Activated naive CD8-positive, alpha-beta T cell (primary cell): ENCODE measurements around the gene MAGI3.
"Not testable (repeated sequence)": the region's sequence is repeated elsewhere in the genome, so short reads cannot be mapped to it uniquely, and the experiment has no call there.

Source experiments
- H3K27ac Mint-ChIP-seq: one replicate; pipeline ENCODE4 v1.8.0; 2021; ENCODE audit warnings: mixed read lengths
- H3K27me3 Mint-ChIP-seq: one replicate; pipeline ENCODE4 v1.8.0; 2021; ENCODE audit warnings: mixed read lengths
- H3K36me3 Mint-ChIP-seq: one replicate; pipeline ENCODE4 v1.8.0; 2021; ENCODE audit warnings: mixed read lengths
- H3K4me1 Mint-ChIP-seq: one replicate; pipeline ENCODE4 v1.8.0; 2021; ENCODE audit warnings: low read depth, mixed read lengths
- H3K4me3 Mint-ChIP-seq: one replicate; pipeline ENCODE4 v1.8.0; 2021; ENCODE audit warnings: mild to moderate bottlenecking, mixed read lengths
- H3K9me3 Mint-ChIP-seq: one replicate; pipeline ENCODE4 v1.8.0; 2021; ENCODE audit warnings: low read depth, mixed read lengths

MAGI3 gene

DNA sequence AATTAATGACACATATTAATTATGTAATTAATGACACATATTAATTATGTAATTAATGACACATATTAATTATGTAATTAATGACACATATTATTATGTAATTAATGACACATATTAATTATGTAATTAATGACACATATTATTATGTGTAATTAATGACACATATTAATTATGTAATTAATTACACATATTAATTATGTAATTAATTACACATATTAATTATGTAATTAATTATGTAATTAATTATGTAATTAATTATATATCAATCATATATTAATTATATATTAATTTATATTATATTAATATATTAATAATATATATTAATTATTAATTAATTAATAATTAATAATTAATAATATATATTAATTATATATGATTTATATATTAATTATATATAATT lies 25.8 kb downstream of the MAGI3 start:
- H3K27ac Mint-ChIP-seq, H3K4me3 Mint-ChIP-seq, H3K27me3 Mint-ChIP-seq, H3K9me3 Mint-ChIP-seq, H3K4me1 Mint-ChIP-seq, H3K36me3 Mint-ChIP-seq: not testable (repeated sequence)

DNA sequence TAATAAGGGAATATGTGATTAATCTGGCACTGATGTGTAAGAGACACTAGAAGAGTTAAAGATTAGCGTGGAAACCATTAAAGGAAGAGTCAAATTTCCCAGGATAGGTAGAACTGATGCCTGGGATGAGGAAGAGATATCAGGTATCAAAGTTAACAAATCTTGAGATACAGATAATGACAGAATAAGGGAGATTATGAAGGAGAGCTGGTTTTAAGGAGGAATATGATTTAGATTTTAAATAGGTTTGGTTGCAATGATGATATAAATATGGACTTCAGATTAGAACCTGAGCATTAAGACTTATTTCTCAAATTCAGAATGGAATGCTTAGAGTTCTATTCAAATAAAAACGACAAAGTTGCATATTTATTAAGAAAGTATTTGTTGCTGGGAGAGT lies 26.2 kb downstream of the MAGI3 start:
- Mint-ChIP-seq H3K36me3 (no peaks in the 10 kb centered on the region), H3K4me3 (no peak overlapping the region), H3K27ac (no peak overlapping the region), H3K4me1 (no peaks in the 10 kb centered on the region), H3K27me3 (peaks cover 3% of the 10 kb centered on the region), H3K9me3 (no peaks in the 10 kb centered on the region)

DNA sequence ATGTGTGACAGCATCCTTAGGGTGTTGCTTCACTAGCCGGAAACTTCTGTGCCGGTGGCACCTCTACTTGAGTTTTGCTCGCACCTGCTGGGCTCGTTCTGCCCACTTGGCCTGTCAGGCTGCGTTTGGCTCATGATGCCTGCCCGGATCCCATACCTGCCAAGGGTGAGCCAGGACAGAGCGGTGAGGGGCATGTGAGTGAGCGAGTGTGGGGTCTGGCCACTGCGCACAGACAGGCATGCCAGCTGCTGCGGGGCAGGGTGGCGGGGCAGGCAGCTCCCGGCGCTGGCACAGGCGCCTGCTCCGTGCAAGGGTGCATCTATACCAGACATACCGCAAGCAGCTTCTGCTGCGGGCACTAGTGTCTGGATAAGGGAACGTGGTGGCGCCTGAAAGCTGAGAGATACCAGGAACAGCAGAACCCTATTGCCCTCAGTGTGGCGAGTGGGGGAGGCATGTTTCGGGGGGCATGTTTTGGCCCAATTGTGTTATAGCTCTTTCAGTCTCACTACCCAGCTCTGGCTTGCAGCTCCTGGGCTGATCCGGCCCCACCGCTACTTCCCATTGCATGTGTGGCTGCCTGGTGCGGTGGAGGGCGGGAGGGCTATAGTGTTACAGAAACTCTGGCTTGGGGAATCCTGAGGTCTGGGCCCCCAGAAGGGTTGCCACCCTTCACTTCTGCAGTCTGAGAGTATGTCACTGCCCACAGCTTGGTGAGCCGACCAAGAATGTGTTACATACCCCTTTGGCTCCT lies 32.2 kb downstream of the MAGI3 start:
- Mint-ChIP-seq H3K4me1 (no peaks in the 10 kb centered on the region), H3K36me3 (peaks cover 4% of the 10 kb centered on the region), H3K27ac (no peak overlapping the region), H3K27me3 (no peaks in the 10 kb centered on the region), H3K4me3 (no peak overlapping the region), H3K9me3 (peaks cover 5% of the 10 kb centered on the region)

DNA sequence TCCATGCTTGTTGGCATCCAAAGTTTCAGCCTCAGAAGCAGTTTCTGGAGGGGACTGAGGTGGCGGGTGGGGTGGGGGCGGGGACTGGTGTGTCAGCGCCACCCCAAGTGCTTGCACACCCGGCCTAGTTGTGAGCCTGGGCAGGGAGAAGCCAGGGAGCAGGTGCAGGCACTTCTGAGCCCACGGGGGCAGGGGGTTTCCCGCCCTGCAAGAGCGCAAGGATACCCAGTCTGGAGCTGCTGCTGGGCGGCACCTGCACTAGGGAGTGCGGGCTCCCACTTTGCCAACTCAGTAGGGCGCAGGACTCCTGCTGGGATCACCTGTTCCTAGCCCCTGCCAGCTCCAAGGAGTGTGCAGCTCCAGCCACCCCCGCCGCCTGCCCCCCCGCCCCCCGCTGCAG lies 33.5 kb downstream of the MAGI3 start:
- Mint-ChIP-seq H3K27ac (no peak overlapping the region), H3K4me3 (no peak overlapping the region), H3K4me1 (no peaks in the 10 kb centered on the region), H3K36me3 (peaks cover 4% of the 10 kb centered on the region), H3K9me3 (peaks cover 5% of the 10 kb centered on the region), H3K27me3 (no peaks in the 10 kb centered on the region)

DNA sequence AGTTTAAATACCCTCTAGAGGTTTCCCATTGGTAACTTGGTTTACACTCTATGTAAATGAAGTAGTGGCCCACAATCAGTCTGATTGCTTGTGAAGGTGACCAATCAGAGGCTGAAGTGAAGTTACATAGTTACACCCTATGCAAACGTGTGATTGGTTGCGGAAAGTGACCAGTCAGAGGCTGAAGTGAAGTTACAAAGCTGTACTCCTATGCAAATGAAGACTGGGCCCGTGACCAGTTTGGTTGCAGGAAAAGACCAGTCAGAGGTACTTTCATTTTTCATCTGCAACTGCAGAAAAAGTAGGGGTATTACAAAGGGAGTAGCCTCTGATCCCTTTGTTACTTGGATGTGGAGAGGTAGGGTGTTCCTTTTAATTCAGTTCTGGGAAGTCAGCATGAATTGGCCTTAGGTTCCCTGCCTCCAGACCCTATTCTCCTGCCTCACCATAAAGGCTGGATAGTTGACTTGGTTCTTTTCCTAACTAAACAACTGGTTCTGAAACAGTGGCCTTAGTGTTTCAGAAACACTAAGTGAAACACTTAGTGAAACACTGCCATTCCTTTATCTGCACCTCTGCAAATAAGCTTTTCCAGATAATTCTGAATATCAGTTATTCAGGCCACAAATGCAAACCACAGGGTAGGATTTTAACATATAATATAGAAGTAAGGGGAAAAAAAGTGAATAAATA lies 39.3 kb downstream of the MAGI3 start:
- H3K27me3 Mint-ChIP-seq = no peaks in the 10 kb centered on the region
- H3K4me3 Mint-ChIP-seq = no peak overlapping the region
- peaks cover 5% of the 10 kb centered on the region for H3K9me3 Mint-ChIP-seq
- no peaks in the 10 kb centered on the region for H3K36me3 Mint-ChIP-seq
- H3K27ac Mint-ChIP-seq = no peak overlapping the region
- H3K4me1 Mint-ChIP-seq = no peaks in the 10 kb centered on the region

DNA sequence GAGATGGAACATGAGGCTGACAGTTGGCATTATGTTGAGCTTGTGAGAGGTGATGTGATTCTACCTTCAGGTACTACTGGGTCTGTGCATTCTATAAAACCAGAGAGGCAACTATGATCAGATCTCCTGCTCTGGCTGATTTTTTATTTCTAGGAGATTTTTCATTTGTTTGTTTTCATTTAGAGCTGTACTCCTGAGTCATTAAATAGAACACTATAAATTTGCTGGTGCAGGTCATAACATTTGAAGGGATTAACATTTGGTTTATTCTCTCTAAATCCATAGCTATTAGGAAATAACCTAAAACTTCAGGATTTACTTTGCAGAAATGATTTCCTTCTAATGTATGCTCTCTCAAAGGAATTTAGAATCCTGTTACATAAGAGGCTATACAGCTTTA lies 42.9 kb downstream of the MAGI3 start:
- no peaks in the 10 kb centered on the region for H3K27me3 Mint-ChIP-seq
- no peaks in the 10 kb centered on the region for H3K9me3 Mint-ChIP-seq
- no peak overlapping the region for H3K27ac Mint-ChIP-seq
- H3K4me1 Mint-ChIP-seq = no peaks in the 10 kb centered on the region
- no peaks in the 10 kb centered on the region for H3K36me3 Mint-ChIP-seq
- no peak overlapping the region for H3K4me3 Mint-ChIP-seq

DNA sequence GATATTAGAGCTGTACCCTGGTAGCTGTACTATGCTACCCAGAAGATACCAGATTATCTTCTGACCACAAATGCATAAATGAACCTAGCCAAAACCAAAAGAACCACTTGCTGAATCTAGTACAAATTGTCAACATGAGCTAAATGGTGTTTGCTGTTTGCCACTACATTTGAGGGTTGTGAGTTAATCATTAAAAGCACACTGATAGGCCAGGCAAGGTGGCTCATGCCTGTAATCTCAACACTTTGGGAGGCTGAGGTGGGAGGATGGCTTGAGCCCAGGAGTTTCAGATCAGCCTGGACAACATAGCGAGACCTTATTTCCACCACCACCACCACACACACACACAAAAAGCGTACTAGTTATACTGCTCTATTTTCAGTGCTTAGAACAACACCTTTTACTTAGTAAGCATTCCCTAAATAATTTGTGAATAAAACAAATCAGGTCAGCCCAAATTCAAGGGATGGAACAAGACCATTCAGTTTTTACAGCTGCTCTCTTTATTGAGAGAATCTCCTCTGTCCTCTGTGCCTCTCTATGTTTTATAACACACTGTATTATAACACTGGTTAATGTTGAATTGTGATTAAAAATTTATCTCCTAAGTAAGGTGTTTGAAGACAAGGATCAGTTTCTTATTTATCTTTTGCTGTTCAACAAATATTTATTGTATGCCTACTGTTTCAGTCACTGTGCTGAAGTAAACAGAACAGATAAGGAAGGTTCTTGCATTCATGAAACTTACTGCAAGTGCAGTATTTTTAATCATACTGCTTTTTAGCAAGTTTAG lies 44.0 kb downstream of the MAGI3 start:
- Mint-ChIP-seq H3K4me3 (no peak overlapping the region), H3K27ac (no peak overlapping the region), H3K36me3 (no peaks in the 10 kb centered on the region), H3K9me3 (no peaks in the 10 kb centered on the region), H3K4me1 (no peaks in the 10 kb centered on the region), H3K27me3 (peaks cover under 1% of the 10 kb centered on the region)

DNA sequence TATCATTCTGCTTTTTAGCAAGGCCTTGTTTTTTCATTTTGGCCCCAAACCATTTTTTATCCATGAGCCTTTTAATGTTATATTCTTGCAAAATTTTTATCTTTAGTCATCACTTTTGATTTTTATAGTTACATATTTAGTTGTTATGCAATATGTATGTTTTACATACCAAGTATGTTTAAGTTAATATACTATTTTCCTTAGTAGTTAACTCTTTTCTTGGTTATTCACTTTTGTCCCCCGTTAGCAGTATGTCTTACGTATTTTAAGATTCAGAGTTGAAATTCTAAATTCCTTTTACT lies 44.5 kb downstream of the MAGI3 start:
- Mint-ChIP-seq H3K27me3 (peaks cover 3% of the 10 kb centered on the region), H3K27ac (no peak overlapping the region), H3K4me1 (no peaks in the 10 kb centered on the region), H3K9me3 (no peaks in the 10 kb centered on the region), H3K36me3 (no peaks in the 10 kb centered on the region), H3K4me3 (no peak overlapping the region)

DNA sequence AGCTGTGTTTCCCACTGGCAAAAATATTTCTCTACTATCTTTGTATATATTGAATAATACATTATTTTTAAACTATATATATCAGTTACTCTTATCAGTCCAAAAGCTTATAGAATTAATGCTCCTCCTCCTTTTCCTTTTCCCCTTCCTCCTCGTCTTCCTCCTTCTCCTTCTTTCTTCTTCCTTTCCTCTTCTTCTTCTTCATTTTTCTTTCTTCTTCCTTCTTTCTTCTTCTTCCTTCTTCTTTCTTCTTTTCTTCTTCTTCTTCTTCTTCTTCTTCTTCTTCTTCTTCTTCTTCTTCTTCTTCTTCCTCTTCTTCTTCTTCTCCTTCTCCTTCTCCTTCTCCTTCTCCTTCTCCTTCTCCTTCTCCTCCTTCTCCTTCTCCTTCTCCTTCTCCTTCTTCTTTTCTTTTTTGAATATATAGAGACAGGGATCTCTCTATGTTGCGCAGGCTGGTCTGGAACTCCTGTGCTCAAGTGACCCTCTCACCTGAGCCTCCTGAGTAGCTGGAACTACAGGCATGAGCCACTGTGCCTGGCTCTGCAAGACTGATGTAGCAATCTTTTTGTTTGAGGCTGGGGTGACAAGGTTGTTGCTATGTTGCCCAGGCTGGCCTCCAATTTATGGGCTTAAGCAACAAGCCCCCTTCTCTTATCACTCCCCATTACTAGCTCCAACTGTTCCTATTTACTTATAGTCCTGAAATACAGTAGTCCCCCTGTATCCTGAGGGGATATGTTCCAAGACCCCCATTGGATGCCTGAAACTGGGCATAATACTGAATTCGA lies 47.4 kb downstream of the MAGI3 start:
- Mint-ChIP-seq H3K36me3 (no peaks in the 10 kb centered on the region), H3K27me3 (peaks cover 3% of the 10 kb centered on the region), H3K27ac (no peak overlapping the region), H3K4me3 (no peak overlapping the region), H3K9me3 (no peaks in the 10 kb centered on the region), H3K4me1 (no peaks in the 10 kb centered on the region)

DNA sequence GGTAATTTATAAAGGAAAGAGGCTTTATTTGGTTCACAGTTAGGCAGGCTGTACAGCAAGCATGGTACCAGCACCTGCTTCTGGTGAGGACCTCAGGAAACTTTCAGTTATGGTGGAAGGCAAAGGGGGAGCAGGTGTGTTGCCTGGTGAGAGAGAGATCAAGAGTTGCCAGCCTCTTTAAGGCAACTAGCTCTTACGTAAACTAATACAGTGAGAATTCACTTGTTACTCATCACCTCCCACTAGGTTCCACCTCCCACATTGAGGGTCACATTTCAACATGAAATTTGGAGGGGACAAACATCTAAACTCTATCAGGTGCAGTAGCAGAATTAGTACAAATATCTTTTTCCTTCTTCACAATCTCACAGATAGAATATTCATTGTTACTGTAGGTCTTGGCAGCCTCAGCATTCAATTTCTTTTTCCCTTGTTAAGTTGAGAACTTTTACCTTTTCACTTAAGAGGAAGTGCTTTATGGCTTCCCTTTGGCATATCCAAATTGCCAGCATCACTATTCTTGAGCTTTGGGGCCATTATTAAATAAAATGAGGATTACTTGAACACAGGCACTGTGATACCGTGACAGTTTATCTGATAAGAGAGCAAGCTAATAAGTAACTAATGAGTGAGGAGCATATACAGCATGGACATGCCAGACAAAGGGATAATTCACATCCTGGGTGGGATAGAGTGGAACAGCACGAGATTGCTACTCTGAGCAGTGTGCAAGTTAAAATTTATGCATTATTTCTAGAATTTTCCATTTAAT lies 48.4 kb downstream of the MAGI3 start:
- Mint-ChIP-seq H3K4me3 (no peak overlapping the region), H3K27ac (no peak overlapping the region), H3K36me3 (no peaks in the 10 kb centered on the region), H3K27me3 (peaks cover 3% of the 10 kb centered on the region), H3K4me1 (no peaks in the 10 kb centered on the region), H3K9me3 (no peaks in the 10 kb centered on the region)

DNA sequence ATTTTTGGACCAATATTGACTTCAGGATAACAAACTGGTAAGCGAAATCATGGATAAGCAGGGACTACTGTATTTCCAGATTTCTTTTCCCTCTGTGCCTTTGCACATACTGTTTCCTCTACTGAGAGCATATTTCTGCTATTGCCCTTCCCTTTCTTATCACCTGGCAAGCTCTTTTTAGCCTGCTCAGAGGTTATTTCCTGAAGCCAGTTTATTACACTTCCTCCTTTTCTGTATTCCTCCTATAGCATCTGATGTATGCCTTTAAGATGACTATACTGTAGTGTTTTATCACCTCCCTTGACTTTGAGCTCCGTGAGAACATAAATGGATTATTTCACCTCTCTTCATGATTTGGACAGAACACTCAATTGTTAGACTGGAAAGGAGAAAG lies 49.0 kb downstream of the MAGI3 start:
- Mint-ChIP-seq H3K4me3 (no peak overlapping the region), H3K27ac (no peak overlapping the region), H3K4me1 (no peaks in the 10 kb centered on the region), H3K9me3 (no peaks in the 10 kb centered on the region), H3K36me3 (peaks cover 2% of the 10 kb centered on the region), H3K27me3 (peaks cover 3% of the 10 kb centered on the region)

DNA sequence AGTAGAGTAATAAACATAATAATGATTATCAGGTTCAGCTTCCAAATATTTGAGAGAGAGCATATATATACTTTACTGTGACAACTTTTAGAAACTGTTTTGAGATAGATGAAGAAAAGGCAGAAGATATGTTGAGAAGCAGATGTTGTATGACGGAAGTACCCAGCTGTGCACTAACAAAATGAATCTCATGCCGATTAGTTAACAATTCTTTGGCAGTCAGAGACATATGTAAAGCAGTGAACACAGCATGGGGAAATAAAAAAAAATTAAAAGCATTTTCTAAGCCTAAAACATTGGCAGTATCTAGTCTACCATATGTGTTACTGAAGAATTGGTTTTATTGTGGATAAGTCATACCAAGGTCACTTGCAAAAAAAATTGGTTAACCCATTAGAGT lies 51.8 kb downstream of the MAGI3 start:
- H3K27ac Mint-ChIP-seq = no peak overlapping the region
- peaks cover 8% of the 10 kb centered on the region for H3K27me3 Mint-ChIP-seq
- peaks cover 10% of the 10 kb centered on the region for H3K36me3 Mint-ChIP-seq
- no peak overlapping the region for H3K4me3 Mint-ChIP-seq
- peaks cover 9% of the 10 kb centered on the region for H3K9me3 Mint-ChIP-seq
- no peaks in the 10 kb centered on the region for H3K4me1 Mint-ChIP-seq

DNA sequence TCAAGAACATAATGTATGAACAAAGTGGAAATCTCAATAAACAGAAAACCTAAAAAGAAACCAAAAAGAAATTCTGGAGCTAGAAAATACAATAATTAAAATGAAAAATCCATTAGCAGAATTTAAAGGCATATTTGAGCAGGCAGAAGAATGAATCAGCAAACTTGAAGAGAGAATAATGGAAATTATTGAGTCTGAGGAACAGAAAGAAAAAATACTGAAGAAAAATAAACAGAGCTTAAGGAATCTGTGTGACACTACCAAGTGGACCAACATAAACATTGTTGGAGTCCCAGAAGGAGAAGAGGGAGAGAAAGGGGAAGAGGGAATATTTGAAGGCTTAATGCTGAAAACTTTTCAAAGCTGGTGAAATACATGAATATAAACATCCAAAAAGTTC lies 54.5 kb downstream of the MAGI3 start:
- peaks cover 7% of the 10 kb centered on the region for H3K27me3 Mint-ChIP-seq
- H3K4me3 Mint-ChIP-seq = no peak overlapping the region
- peaks cover 9% of the 10 kb centered on the region for H3K9me3 Mint-ChIP-seq
- H3K4me1 Mint-ChIP-seq = no peaks in the 10 kb centered on the region
- H3K27ac Mint-ChIP-seq = no peak overlapping the region
- H3K36me3 Mint-ChIP-seq = peaks cover 10% of the 10 kb centered on the region

DNA sequence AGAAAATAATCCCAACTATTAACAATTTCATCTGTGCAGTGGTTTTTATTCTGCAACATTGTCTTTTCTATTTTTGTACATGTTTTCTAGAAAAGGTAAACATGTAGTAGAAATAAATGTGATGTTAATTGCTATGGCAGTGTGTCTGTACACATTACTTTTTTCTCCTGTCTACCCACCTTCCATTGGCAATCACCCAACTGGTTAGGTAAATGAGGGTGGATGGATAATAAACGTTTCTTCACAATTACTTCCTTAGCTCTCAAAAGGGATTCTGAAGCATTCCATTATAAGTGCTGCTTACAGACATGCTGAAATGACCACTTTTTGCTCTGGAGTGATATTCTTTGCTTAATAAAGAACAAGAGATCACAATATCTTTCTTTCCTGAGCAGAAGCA lies 61.4 kb downstream of the MAGI3 start:
- H3K9me3 Mint-ChIP-seq = no peaks in the 10 kb centered on the region

More for the DNA sequence above, 61.4 kb downstream of the MAGI3 start:
- no peak overlapping the region for H3K4me3 Mint-ChIP-seq
- peaks cover 5% of the 10 kb centered on the region for H3K36me3 Mint-ChIP-seq
- H3K4me1 Mint-ChIP-seq = no peaks in the 10 kb centered on the region
- H3K27ac Mint-ChIP-seq = no peak overlapping the region
- H3K27me3 Mint-ChIP-seq = peaks cover 9% of the 10 kb centered on the region
